Measurements from ENCODE around the gene ZC3H7B.

The ZC3H7B gene

GRCh38 chr22:41296826-41297667, 4.3 kb upstream of the ZC3H7B start:
- no peak for DNase-seq
- H3K27ac ChIP-seq (ENCODE audit: insufficient read depth in 1 of 2, low read depth in 1 of 2, low read length in 2 of 2, poor library complexity in 1 of 2, severe bottlenecking in 2 of 2): no peak overlapping the region
- no peaks in the 10 kb centered on the region for H3K36me3 ChIP-seq (ENCODE audit: control insufficient read depth in 4 of 4, insufficient read depth in 4 of 4, low read length in 3 of 4)
- no peak overlapping the region for H3K4me3 ChIP-seq (ENCODE audit: control insufficient read depth in 1 of 7, extremely low read depth in 1 of 7, insufficient read depth in 4 of 7, low read depth in 2 of 7, low read length in 6 of 7)
- ChIA-PET POLR2A (interaction anchor here (0.9 kb wide), 1 partner anchor 33 kb away, joined by 10 read pairs; no protein-coding TSS in a partner anchor), CTCF (no interaction called here)
- no peaks in the 10 kb centered on the region for H3K27me3 ChIP-seq (replicated peaks in 2 of 5; ENCODE audit: control insufficient read depth in 4 of 5, insufficient read depth in 5 of 5, low read length in 4 of 5)
- H3K4me1 ChIP-seq (ENCODE audit: control extremely low read depth in 1 of 4, control insufficient read depth in 4 of 4, insufficient read depth in 4 of 4, low read length in 3 of 4): peaks cover 2 to 6% (median 4%) of the 10 kb centered on the region in 4 experiments
- no peaks in the 10 kb centered on the region for H3K9me3 ChIP-seq (ENCODE audit: control extremely low read depth in 1 of 5, control insufficient read depth in 4 of 5, insufficient read depth in 2 of 5, low read depth in 1 of 5, low read length in 4 of 5)
- WGBS (ENCODE audit: insufficient coverage): 97% methylated on average over 6 of the region's 9 CpGs

DNA sequence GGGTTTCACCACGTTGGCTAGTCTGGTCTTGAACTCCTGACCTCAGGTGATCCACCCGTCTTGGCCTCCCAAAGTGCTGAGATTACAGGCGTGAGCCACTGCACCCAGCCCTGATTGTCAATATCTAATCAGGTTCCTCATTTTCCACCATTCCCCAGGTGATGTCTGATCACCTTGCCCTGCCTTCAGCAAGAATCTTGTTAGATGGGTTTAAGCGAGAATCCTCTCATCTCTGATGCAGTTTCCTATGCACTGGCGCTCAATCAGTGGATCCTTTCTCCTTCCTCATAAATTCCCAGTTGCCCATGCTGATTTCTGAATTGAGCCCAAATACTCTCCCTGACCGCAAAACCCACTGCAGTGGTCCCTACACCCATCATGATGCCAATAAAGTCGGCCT, 664 bp upstream of the ZC3H7B start:
- peaks cover 0 to 9% (median 2%) of the 10 kb centered on the region in 4 experiments for H3K36me3 ChIP-seq (ENCODE audit: control insufficient read depth in 4 of 4, insufficient read depth in 4 of 4, low read length in 3 of 4)
- H3K4me1 ChIP-seq (ENCODE audit: control extremely low read depth in 1 of 4, control insufficient read depth in 4 of 4, insufficient read depth in 4 of 4, low read length in 3 of 4): peaks cover 4 to 16% (median 14%) of the 10 kb centered on the region in 4 experiments
- DNase-seq: no peak
- ChIA-PET CTCF (interaction anchor here (1.1 to 2.2 kb wide), 2 partner anchors 12 to 66 kb away, joined by 3 to 8 read pairs; no protein-coding TSS in a partner anchor), POLR2A (interaction anchor here (0.6 to 1.1 kb wide), 3 partner anchors 14 to 100 kb away, joined by 4 to 9 read pairs (median 7); partner anchors contain the start of gene RANGAP1)
- H3K4me3 ChIP-seq (ENCODE audit: control insufficient read depth in 1 of 7, extremely low read depth in 1 of 7, insufficient read depth in 4 of 7, low read depth in 2 of 7, low read length in 6 of 7): peak overlapping the region in 6 of 7 experiments; percentile 71 to 95 (median 88)
- peak overlapping the region in 1 of 2 experiments; percentile 34 for H3K27ac ChIP-seq (ENCODE audit: insufficient read depth in 1 of 2, low read depth in 1 of 2, low read length in 2 of 2, poor library complexity in 1 of 2, severe bottlenecking in 2 of 2)
- H3K27me3 ChIP-seq (replicated peaks in 2 of 5; ENCODE audit: control insufficient read depth in 4 of 5, insufficient read depth in 5 of 5, low read length in 4 of 5): no peaks in the 10 kb centered on the region
- H3K9me3 ChIP-seq (ENCODE audit: control extremely low read depth in 1 of 5, control insufficient read depth in 4 of 5, insufficient read depth in 2 of 5, low read depth in 1 of 5, low read length in 4 of 5): no peaks in the 10 kb centered on the region
- WGBS (ENCODE audit: insufficient coverage): 69% methylated on average over 7 of the region's 7 CpGs

DNA sequence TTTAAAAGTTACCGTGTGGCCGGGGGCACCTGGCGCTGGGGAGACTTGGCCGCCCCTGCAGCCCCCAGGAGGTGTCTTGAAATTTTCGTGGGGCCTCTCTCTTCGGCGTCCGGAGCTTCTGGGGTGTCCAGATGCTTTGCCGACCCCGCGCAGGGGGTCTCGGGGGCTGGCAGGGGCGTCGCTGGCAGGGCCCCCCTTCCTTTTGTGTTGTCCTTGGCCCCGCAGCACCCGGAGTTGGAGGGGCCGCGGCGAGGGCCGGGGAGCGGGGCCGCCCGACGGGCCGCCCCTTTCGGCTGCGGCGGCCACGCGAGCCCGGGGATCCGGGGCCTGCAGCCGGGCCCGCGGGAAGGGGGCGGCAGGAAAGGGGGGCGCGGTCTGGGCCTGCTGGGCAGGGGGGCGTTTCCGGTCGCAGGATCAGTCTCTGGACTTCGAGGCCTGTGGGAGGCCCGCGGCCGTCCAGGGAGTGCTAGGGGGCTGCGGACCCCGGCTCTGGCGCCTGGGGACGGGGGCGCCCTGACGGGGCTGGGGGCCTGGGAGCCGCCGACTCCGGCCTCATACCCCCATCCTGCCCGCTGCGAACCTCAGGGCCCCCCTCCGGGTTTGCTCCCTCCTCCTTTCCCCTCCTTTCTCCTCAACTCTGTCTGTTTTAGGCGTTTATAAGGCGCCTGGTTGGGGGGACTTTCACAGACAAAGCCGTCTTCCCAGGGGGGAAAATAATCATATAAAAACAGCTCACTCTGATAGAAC, 869 bp downstream of the ZC3H7B start:
- DNase-seq: peak in 1 of 3 donors; percentile 8
- no peaks in the 10 kb centered on the region for H3K9me3 ChIP-seq (ENCODE audit: control extremely low read depth in 1 of 5, control insufficient read depth in 4 of 5, insufficient read depth in 2 of 5, low read depth in 1 of 5, low read length in 4 of 5)
- H3K27me3 ChIP-seq (replicated peaks in 2 of 5; ENCODE audit: control insufficient read depth in 4 of 5, insufficient read depth in 5 of 5, low read length in 4 of 5): no peaks in the 10 kb centered on the region
- H3K4me3 ChIP-seq (ENCODE audit: control insufficient read depth in 1 of 7, extremely low read depth in 1 of 7, insufficient read depth in 4 of 7, low read depth in 2 of 7, low read length in 6 of 7): peak overlapping the region; percentile 71 to 95 (median 87)
- CTCF ChIA-PET: interaction anchor here (1.1 to 2.2 kb wide), 3 partner anchors 13 to 65 kb away, joined by 3 to 8 read pairs (median 3); partner anchors contain the start of gene RANGAP1
- POLR2A ChIA-PET: interaction anchor here (1.1 to 1.7 kb wide), 3 partner anchors 14 to 76 kb away, joined by 3 to 9 read pairs (median 5); partner anchors contain the start of gene RANGAP1
- WGBS (ENCODE audit: insufficient coverage): under 1% methylated on average over 39 of the region's 60 CpGs
- H3K36me3 ChIP-seq (ENCODE audit: control insufficient read depth in 4 of 4, insufficient read depth in 4 of 4, low read length in 3 of 4): peaks cover 0 to 19% (median 3%) of the 10 kb centered on the region in 4 experiments
- peaks cover 4 to 17% (median 14%) of the 10 kb centered on the region in 4 experiments for H3K4me1 ChIP-seq (ENCODE audit: control extremely low read depth in 1 of 4, control insufficient read depth in 4 of 4, insufficient read depth in 4 of 4, low read length in 3 of 4)
- H3K27ac ChIP-seq (ENCODE audit: insufficient read depth in 1 of 2, low read depth in 1 of 2, low read length in 2 of 2, poor library complexity in 1 of 2, severe bottlenecking in 2 of 2): peak overlapping the region; percentile 78 to 89

GRCh38 chr22:41302811-41303210, 1.5 kb downstream of the ZC3H7B start:
- POLR2A ChIA-PET: interaction anchor here (1.7 kb wide), 1 partner anchor 15 kb away, joined by 5 read pairs; no protein-coding TSS in a partner anchor
- peaks cover 4 to 23% (median 14%) of the 10 kb centered on the region in 4 experiments for H3K4me1 ChIP-seq (ENCODE audit: control extremely low read depth in 1 of 4, control insufficient read depth in 4 of 4, insufficient read depth in 4 of 4, low read length in 3 of 4)
- WGBS (ENCODE audit: insufficient coverage): 0% methylated on average over 3 of the region's 5 CpGs

DNA sequence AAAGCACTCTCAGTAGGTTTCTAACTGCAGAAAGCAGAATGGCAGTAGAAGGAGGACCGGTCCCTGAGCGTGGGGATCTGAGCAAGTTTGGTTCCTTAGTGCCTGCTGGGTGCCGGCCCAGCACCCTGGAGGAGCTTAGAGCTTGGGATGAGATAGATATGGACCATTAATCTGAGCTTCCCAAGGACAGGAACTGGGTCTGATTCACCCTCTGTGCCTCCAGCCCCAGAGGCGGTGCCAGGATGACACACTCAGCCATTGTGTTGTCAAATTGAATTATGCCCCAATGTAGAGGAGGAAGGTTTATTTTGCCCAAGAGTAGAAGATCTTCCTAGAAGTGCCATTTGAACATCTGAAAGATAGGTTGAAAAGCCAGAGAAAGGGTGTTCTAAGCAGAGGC, 4.3 kb downstream of the ZC3H7B start:
- Histone ChIP-seq H3K4me1 (ENCODE audit: control extremely low read depth in 1 of 4, control insufficient read depth in 4 of 4, insufficient read depth in 4 of 4, low read length in 3 of 4) (peaks cover 3 to 25% (median 14%) of the 10 kb centered on the region in 4 experiments), H3K27me3 (replicated peaks in 2 of 5; ENCODE audit: control insufficient read depth in 4 of 5, insufficient read depth in 5 of 5, low read length in 4 of 5) (no peaks in the 10 kb centered on the region), H3K4me3 (ENCODE audit: control insufficient read depth in 1 of 7, extremely low read depth in 1 of 7, insufficient read depth in 4 of 7, low read depth in 2 of 7, low read length in 6 of 7) (no peak overlapping the region), H3K36me3 (ENCODE audit: control insufficient read depth in 4 of 4, insufficient read depth in 4 of 4, low read length in 3 of 4) (peaks cover 0 to 31% (median 11%) of the 10 kb centered on the region in 4 experiments), H3K27ac (ENCODE audit: insufficient read depth in 1 of 2, low read depth in 1 of 2, low read length in 2 of 2, poor library complexity in 1 of 2, severe bottlenecking in 2 of 2) (no peak overlapping the region), H3K9me3 (ENCODE audit: control extremely low read depth in 1 of 5, control insufficient read depth in 4 of 5, insufficient read depth in 2 of 5, low read depth in 1 of 5, low read length in 4 of 5) (no peaks in the 10 kb centered on the region)
- WGBS (ENCODE audit: insufficient coverage): 100% methylated on average over 4 of the region's 4 CpGs
- no peak for DNase-seq
- ChIA-PET CTCF (no interaction called here), POLR2A (no interaction called here)

More at GRCh38 chr22:41302811-41303210, 1.5 kb downstream of the ZC3H7B start:
- CTCF ChIA-PET: interaction anchor here (1.2 to 2.2 kb wide), 2 partner anchors 14 to 17 kb away, joined by 3 to 8 read pairs; partner anchors contain the start of gene RANGAP1
- H3K36me3 ChIP-seq (ENCODE audit: control insufficient read depth in 4 of 4, insufficient read depth in 4 of 4, low read length in 3 of 4): peaks cover 0 to 24% (median 5%) of the 10 kb centered on the region in 4 experiments
- H3K27ac ChIP-seq (ENCODE audit: insufficient read depth in 1 of 2, low read depth in 1 of 2, low read length in 2 of 2, poor library complexity in 1 of 2, severe bottlenecking in 2 of 2): peak overlapping the region; percentile 78 to 89
- H3K27me3 ChIP-seq (replicated peaks in 2 of 5; ENCODE audit: control insufficient read depth in 4 of 5, insufficient read depth in 5 of 5, low read length in 4 of 5): no peaks in the 10 kb centered on the region
- no peaks in the 10 kb centered on the region for H3K9me3 ChIP-seq (ENCODE audit: control extremely low read depth in 1 of 5, control insufficient read depth in 4 of 5, insufficient read depth in 2 of 5, low read depth in 1 of 5, low read length in 4 of 5)
- DNase-seq: no peak
- peak overlapping the region; percentile 71 to 95 (median 87) for H3K4me3 ChIP-seq (ENCODE audit: control insufficient read depth in 1 of 7, extremely low read depth in 1 of 7, insufficient read depth in 4 of 7, low read depth in 2 of 7, low read length in 6 of 7)

- H3K27ac ChIP-seq (ENCODE audit: insufficient read depth in 1 of 2, low read depth in 1 of 2, low read length in 2 of 2, poor library complexity in 1 of 2, severe bottlenecking in 2 of 2): no peak overlapping the region
- H3K4me1 ChIP-seq (ENCODE audit: control extremely low read depth in 1 of 4, control insufficient read depth in 4 of 4, insufficient read depth in 4 of 4, low read length in 3 of 4): peaks cover 0 to 12% (median 5%) of the 10 kb centered on the region in 4 experiments
- CTCF ChIA-PET: no interaction called here
- DNase-seq: no peak
- H3K27me3 ChIP-seq (replicated peaks in 2 of 5; ENCODE audit: control insufficient read depth in 4 of 5, insufficient read depth in 5 of 5, low read length in 4 of 5): no peaks in the 10 kb centered on the region
- 86% methylated on average over 2 of the region's 3 CpGs for WGBS (ENCODE audit: insufficient coverage)
- peaks cover 0 to 31% (median 11%) of the 10 kb centered on the region in 4 experiments for H3K36me3 ChIP-seq (ENCODE audit: control insufficient read depth in 4 of 4, insufficient read depth in 4 of 4, low read length in 3 of 4)
- POLR2A ChIA-PET: no interaction called here
- no peak overlapping the region for H3K4me3 ChIP-seq (ENCODE audit: control insufficient read depth in 1 of 7, extremely low read depth in 1 of 7, insufficient read depth in 4 of 7, low read depth in 2 of 7, low read length in 6 of 7)
- H3K9me3 ChIP-seq (ENCODE audit: control extremely low read depth in 1 of 5, control insufficient read depth in 4 of 5, insufficient read depth in 2 of 5, low read depth in 1 of 5, low read length in 4 of 5): no peaks in the 10 kb centered on the region
These were observed 6.7 kb downstream of the ZC3H7B start for GRCh38 chr22:41308054-41308453.
